ENCODE results near the gene ARHGEF3. TPM values are rescaled to one million over a fixed set of nuclear protein-coding genes. Genes with fewer than 3 reads are reported as not detected.

ARHGEF3 gene
- total RNA-seq, 1 experiment from 2014 or later, result 4.4 TPM

DNA sequence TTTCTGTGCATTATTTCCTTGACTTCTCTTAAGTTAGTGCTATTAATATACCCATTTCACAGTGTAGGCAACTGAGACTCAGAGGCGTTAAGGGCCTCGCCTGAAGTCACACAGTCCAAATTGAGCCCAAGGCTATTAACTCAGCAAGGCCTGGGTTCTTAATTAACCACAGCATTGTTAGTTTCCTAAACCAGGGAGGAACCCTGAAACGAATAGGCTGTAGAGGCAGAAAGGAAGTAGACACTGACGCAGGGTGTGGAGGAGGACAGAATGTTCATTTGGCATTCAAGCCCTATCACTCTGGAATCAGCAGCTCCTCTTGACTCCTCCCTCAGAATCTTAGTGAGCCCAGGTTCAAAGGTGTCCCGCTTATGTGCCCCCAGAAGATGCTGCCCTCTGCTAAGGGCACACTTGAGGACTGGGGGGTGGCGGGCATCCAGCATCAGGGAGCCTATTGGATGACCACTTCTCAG is 13.9 kb downstream of the ARHGEF3 start:
- H4K8ac ChIP-seq (replicated peaks; ENCODE audit: insufficient read length, low read depth, low read length), result no peak overlapping the region
- no peak overlapping the region for H2BK120ac ChIP-seq (ENCODE audit: low read depth, low read length, poor library complexity, severe bottlenecking)
- H2BK15ac ChIP-seq (ENCODE audit: low read depth, low read length), result no peak overlapping the region
- no peaks in the 10 kb centered on the region for H3K79me2 ChIP-seq (ENCODE audit: insufficient read depth, low read length)
- H3K14ac ChIP-seq (ENCODE audit: insufficient read depth, low read length), result no peak overlapping the region
- H3K79me1 ChIP-seq (ENCODE audit: insufficient read depth, low read depth, low read length, poor library complexity, severe bottlenecking), result no peaks in the 10 kb centered on the region
- H3K9ac ChIP-seq (ENCODE audit: extremely low read depth, insufficient read length, low read length), result no peak overlapping the region
- no peak overlapping the region for H3K27ac Mint-ChIP-seq
- no CpG with 5 or more reads among the region's 6 CpGs for WGBS (ENCODE audit: extremely low coverage, insufficient read length, low lambda C conversion rate)
- H3K36me3 Mint-ChIP-seq (ENCODE audit: insufficient read depth in 1 of 3, low read depth in 3 of 3), result no peaks in the 10 kb centered on the region
- no peak overlapping the region for H3T11ph ChIP-seq (ENCODE audit: low read length)
- no peaks in the 10 kb centered on the region for H3K9me3 ChIP-seq (ENCODE audit: control insufficient read depth, low read depth, low read length)
- no peak overlapping the region for H3K27ac ChIP-seq (ENCODE audit: insufficient read length, low read depth, low read length)
- no peak overlapping the region for H3K4me2 ChIP-seq (ENCODE audit: insufficient read depth, insufficient read length, low read length)
- no peak overlapping the region for H3K4me3 Mint-ChIP-seq
- H3K27me3 Mint-ChIP-seq (ENCODE audit: low read depth), result no peaks in the 10 kb centered on the region
- H3K56ac ChIP-seq (ENCODE audit: insufficient read length, low read depth, low read length), result no peak overlapping the region
- no peaks in the 10 kb centered on the region for H3K9me3 Mint-ChIP-seq
- H2AK5ac ChIP-seq (ENCODE audit: insufficient read length, low read length), result no peak overlapping the region
- H3K27me3 ChIP-seq (ENCODE audit: insufficient read depth, low read length), result no peaks in the 10 kb centered on the region
- H4K20me1 ChIP-seq (ENCODE audit: control insufficient read depth, insufficient read depth, insufficient read length), result no peaks in the 10 kb centered on the region
- H2BK12ac ChIP-seq (ENCODE audit: insufficient read length, low read depth, low read length), result no peak overlapping the region
- no peak overlapping the region for H4K91ac ChIP-seq (ENCODE audit: insufficient read length, low read depth, low read length)
- no peaks in the 10 kb centered on the region for H3K23me2 ChIP-seq (ENCODE audit: insufficient read length, low read depth, low read length, poor library complexity, severe bottlenecking)
- TF ChIP-seq, protein P1, sequence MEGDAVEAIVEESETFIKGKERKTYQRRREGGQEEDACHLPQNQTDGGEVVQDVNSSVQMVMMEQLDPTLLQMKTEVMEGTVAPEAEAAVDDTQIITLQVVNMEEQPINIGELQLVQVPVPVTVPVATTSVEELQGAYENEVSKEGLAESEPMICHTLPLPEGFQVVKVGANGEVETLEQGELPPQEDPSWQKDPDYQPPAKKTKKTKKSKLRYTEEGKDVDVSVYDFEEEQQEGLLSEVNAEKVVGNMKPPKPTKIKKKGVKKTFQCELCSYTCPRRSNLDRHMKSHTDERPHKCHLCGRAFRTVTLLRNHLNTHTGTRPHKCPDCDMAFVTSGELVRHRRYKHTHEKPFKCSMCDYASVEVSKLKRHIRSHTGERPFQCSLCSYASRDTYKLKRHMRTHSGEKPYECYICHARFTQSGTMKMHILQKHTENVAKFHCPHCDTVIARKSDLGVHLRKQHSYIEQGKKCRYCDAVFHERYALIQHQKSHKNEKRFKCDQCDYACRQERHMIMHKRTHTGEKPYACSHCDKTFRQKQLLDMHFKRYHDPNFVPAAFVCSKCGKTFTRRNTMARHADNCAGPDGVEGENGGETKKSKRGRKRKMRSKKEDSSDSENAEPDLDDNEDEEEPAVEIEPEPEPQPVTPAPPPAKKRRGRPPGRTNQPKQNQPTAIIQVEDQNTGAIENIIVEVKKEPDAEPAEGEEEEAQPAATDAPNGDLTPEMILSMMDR (conservative IDR thresholded peaks at IDR 0.05), result no peak
- no peak overlapping the region for H3K18ac ChIP-seq (ENCODE audit: insufficient read length, low read depth, low read length)
- no peak overlapping the region for H4K5ac ChIP-seq (ENCODE audit: insufficient read length, low read depth, low read length)
- peaks cover 15 to 17% of the 10 kb centered on the region in 2 experiments for H3K4me1 Mint-ChIP-seq
- no peak overlapping the region for H2BK5ac ChIP-seq (ENCODE audit: insufficient read length, low read length)
- H3K4me1 ChIP-seq (ENCODE audit: insufficient read depth, low read length), result no peaks in the 10 kb centered on the region
- H3K23ac ChIP-seq (ENCODE audit: insufficient read length, low read depth, low read length), result no peak overlapping the region
- H2BK20ac ChIP-seq (ENCODE audit: low read depth, low read length, poor library complexity, severe bottlenecking), result no peak overlapping the region
- no peak overlapping the region for H2AFZ ChIP-seq (ENCODE audit: low read length)
- DNase-seq, result no peak
- H3K4ac ChIP-seq (ENCODE audit: low read depth, low read length), result no peak overlapping the region
